ENCODE results near the gene CFAP54.

Gene CFAP54

DNA sequence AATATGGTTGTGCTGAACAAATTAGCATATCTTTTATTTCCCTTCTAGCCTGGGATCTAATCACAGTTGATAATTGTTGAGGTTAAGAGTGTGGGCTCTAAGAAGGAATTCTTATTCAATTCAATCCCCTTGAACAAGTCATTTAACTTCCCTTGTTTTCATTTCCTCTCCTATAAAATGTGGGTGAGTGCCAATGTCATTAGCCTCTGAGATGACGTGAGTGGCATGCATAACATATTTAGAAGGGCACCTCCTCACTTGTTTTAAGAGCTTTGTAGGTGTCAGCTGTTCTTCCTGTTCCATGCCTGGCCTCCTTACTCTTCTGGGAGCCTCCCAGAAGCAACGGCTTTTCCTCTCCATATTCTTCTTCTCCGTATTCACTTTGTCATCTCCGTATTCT is 262.2 kb downstream of the CFAP54 start:
- no peak for DNase-seq (ENCODE audit: low read depth)

DNA sequence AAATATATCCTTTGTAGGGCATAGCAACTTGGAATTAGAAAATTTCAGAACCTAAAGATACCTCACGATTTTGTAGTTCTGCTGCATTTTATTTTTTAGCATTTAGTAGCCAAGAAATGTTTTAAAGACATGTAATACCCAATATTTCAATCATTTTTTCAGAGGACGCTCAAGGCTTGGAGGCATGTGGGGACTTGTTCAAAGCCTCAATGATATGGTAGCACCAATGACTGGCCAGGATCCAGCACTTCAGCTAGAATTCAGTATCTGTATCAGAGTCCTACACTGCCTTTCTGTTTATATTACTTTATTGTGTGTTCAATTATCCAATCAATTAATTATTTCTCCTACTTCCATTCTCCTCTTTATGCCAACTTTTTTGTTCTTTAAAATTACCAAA is 262.8 kb downstream of the CFAP54 start:
- no peak for DNase-seq (ENCODE audit: low read depth)

DNA sequence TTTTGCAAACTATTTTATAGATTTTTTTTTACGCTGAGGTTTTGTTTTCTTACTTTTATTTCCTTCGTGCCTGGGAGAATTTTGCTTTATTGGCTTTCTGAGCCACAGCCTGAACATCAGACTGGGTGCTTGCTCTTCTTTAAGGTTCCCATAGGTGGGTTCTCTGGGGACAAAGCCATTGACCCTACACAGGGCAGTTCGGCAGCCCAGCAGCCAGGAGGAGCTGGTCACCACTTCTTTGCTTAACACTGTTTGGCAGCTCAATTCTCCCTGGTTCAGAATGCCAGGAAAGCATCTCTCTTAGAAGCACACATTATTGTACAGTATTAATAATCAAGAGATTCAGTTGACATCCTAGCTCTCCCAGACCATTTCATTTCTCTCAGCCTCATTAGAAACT is 276.9 kb downstream of the CFAP54 start:
- DNase-seq (ENCODE audit: low read depth): no peak

DNA sequence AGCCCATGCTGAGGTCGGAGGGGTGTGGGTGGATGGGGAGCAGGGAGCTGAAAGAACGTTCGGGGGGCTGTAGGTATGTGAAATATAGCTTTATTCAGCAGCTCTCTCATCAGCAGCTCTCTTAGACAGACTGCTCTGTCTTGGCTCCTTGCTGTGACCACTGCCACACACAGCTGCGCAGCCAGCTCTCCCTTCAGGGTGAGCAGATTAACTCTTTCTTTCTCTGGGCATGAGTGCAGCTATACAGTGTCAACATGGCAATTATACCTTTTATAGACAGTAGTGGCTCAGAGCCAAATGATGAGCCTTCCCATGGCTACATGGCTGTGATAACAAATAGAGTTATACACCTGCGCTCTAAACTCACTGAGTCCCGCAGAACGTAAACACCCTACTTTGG is 280.0 kb downstream of the CFAP54 start:
- DNase-seq (ENCODE audit: low read depth): no peak

DNA sequence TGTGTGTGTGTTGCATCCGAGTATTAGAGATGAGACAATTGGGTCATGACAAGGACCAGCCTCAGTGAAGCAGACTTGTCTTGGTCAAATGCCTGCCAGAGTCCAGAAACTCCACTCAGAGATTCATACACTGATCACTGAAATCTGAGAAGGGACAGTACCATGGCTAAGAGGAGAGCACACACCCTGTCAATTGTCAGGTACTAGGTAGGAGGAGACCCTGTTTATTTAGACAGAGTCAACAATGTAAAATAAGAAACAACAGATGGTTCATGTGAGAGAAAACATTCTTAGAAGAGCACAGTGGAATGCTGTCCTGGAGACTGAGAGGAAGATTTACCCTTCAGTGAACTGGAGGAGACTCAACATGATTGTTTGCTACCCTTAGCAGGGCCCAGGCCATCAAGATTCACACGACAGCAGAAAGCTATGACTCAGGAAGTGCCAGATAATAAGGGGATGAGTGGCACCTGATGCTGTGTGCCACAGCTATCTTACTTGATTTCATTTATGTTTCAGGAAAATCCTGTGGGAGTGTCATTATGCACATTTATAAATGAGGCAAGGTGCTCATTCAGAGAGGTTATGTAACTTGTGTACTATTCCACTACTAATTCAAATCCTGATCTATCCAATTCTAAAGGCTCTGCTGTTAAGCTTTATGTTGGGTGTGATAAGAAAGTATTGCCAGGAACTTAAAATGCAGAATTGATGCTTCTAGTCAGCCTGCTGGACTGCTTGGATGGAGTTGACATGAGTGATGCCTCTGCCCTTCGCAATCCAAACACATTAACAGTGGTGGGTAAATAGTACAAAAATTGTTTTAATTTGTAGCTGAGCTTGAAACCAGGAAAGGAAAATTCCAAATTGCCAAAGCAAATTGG is 281.1 kb downstream of the CFAP54 start:
- no peak for DNase-seq (ENCODE audit: low read depth)

DNA sequence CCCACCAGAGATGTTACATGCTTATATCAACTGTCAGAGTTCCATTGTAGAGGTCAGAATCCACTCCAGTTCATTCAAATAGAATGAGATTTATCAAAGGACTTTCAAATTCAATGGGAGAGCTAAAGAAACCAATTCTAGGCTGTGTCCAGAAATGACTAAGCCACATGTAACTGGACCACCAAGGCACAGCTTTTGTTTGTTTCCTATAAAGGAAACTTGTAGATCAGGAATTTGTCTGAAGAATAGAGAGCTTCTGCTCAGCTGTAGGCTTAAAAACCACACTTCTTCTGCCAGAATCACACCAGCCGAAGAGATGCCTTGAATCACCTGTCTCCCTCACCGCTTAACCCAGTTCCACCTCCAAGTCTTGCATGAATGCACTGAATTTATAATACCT is 283.7 kb downstream of the CFAP54 start:
- DNase-seq (ENCODE audit: low read depth): no peak

DNA sequence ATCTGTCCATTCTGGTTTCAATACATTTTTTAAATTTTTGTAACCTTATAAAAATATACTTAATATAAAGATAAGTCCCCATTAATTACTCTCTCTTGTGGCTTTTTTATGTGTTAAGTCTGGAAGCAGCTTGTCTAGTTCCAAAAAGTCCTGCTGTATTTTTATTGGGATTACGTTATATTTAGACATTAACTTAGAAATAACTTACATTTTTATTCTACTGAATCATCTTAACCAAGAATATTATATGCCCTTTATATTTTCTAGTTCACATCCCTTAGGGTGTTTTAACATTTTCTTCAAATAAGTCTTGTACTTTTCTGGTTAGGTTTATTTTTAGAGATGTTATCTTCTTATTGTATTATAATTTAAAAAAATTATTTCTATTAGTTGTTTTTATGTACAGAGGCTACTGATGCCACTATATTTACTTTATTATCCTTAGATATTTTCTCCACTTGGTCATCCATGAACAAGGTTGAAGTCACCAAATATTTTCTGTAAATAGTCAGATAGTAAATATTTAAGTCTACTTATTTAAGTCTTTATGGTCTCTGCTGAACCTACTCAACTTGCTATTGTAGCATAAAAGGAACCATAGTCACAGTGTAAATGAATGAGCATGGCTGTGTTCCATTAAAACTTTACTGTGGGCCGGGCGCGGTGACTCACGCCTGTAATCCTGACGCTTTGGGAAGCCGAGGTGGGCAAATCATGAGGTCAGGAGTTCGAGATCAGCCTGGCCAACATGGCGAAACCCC is 285.3 kb downstream of the CFAP54 start:
- no peak for DNase-seq (ENCODE audit: low read depth)

DNA sequence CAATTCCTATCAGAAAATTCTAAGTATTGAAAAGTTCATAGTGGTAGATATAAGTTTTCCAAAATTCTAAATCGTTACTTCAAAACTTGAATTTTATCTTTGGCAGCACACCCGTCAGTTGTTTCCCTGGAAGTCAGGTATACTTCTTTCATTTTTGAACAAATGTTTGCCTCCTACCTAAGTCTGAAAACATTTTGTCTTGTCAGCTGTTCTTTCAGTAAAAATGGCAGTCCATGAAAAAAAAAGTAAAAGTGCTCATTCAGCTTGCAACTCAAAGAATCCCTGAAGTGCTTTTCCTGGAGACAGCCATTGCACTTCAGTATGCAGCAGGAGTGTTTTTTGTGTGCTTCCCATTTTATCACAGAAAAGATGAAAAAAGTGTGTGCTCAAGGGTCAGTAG is 287.5 kb downstream of the CFAP54 start:
- DNase-seq (ENCODE audit: low read depth): no peak

DNA sequence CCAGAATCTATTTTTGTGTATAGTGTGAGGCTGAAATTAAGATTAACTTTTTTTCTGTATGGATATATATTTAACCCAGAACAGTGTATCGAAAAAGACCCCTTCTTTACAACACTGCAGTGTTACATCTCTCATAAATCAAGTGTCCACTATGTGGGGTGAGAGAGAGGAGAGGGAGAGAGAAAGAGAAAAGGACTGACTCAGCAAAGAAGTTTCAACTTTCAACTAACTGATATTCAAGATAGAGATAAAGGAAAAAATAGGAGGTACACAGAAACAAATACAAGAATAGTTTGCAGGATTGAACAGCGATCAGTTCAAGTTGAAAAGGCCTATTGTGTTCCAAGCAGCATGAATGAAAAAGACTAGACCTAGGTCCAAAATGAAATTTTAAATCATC is 291.0 kb downstream of the CFAP54 start:
- no peak for DNase-seq (ENCODE audit: low read depth)

DNA sequence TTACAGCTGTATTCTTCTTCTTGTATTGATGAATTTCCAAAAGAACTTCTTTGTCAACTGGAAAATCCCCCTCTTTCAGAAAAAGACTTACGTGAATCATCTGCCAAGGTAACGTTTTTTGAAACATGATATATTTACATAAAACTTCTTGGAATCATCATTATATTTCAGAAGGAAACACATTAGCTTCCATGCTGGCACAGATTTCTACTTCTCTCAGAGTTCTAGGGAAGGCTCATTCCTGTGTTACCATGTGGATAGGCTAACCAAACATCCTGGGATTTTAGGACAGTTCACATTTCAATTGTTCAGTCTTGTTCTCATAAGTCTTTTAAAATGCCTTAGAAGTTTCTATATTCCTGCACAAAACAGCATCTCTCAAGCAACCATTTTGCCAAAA is 297.4 kb downstream of the CFAP54 start:
- no peak for DNase-seq (ENCODE audit: low read depth)

DNA sequence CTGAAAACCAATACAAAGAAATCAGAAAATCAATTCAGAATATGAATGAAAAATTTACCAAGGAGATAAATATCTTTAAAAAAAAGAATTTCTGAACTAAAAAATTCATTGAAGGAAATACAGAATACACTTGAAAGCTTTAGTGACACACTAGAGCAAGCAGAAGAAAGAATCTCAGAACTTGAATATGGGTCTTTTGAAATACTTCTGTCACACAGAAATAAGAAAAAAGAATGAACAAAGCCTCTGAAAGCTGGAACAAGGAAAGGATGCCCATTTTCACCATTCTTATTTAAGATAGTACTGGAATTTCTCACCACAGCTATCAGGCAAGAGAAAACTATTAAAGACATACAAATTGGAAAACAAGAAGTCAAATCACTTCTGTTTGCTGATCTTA is 314.6 kb downstream of the CFAP54 start:
- no peak for DNase-seq (ENCODE audit: low read depth)

DNA sequence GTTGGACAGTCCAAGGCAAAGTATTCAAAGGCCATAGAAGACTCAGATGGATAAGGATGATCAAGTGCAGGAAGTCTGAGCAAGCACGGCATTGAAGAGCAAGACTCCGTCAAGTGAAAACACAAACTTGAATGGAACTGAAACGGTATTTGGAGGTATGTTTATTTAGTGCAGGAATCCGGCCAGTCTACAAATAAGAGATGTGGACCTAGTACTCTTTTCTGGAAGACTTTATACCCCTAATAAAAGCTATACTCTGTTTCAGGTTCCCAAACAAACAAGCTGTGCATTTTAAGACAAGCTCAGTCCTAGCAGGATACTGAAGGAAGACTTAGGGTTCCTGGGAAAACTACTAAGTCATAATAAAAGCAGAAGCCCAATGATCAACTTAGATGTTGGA is 316.9 kb downstream of the CFAP54 start:
- no peak for DNase-seq (ENCODE audit: low read depth)

DNA sequence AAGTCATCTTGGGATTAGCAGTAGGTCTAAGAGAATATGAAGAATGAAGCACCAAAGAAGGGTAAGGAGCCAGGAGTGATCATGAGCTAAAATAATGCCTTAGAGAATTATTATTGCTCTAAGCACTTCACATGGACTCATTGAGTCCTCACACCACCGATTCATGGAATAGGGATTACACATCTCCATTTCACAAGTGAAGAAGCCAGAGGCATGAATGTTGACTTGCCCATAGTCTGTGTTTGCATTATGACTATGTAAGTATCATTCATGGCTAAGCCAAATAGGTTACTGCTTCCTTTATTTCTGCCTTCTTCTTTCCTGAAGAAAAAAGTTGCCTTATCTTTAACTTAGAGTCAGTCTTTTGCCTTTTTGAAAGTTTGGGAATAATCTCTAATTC is 318.4 kb downstream of the CFAP54 start:
- no peak for DNase-seq (ENCODE audit: low read depth)

DNA sequence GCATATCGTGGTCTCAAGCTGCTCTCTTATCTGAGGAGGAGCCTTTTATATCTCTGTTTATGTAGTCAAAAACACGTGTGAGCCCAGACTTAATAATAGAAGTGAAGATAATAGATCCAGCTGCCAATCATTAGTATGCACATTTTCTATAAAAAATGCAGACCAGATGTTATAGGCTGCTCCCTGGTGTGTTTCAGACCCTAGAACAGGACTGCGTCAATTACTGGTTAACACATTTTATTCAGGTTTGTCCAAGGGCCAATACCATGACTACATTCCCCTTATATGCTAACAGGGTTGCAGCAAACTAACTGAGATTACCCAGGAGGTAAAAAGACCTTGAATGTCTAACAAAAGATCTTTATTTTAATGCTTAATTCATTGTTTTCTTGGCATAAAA is 319.2 kb downstream of the CFAP54 start:
- DNase-seq (ENCODE audit: low read depth): no peak

DNA sequence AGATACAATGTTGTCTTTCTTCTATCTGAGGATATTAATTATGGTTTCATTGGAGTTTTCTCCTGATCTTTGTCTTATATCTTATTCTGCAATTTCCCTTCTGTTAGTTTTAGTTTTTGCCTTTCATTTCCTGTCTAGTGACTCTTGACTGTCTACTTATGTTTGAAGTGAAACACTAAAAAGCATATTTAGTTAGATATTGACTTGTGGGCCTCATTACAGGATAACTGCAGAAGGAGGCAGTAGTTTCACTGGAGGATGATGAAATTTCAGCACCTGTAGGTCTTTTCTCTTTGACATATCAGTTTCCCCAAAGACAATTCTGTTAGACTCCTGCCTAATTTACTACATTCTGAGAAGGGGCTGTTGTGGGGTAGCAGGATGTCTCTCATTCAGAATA is 320.1 kb downstream of the CFAP54 start:
- no peak for DNase-seq (ENCODE audit: low read depth)

DNA sequence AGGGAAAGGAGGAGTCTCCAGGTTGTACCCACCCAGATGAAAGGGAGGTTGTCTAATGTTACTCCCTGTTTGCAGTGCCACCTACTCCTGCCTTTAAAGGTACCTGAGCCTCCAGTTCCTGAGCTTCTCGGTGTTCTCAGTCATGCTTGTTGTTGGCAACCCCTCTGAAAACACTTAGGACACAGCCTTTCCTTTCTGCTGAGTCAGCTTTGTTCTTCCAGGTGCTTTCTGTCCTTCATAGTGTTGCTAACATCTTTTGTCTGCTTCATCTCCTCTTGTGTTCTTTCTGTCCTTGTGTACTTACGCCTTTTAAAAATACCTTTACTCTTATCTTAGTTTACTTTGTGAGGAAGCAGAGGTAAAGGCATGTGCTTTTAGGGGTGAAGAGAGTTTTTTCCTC is 320.7 kb downstream of the CFAP54 start:
- no peak for DNase-seq (ENCODE audit: low read depth)

DNA sequence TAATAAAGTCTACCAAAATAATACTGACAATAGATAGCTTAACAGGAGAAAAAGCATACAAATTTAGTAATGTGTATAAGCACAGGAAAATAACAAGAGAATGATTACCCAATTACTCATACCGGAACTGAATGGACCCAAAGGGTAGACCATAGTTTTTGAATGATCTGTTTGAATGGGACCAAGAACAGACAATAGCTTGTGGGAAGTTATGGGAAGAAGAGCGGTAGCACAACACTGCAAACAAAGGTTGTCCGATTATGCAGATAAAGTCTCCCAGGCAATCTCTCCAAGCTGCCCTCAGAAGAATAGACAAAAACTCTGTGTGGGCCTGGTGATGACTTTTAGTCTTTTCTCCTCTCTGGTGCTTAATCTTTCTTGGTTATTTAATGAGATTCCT is 321.1 kb downstream of the CFAP54 start:
- DNase-seq (ENCODE audit: low read depth): no peak

DNA sequence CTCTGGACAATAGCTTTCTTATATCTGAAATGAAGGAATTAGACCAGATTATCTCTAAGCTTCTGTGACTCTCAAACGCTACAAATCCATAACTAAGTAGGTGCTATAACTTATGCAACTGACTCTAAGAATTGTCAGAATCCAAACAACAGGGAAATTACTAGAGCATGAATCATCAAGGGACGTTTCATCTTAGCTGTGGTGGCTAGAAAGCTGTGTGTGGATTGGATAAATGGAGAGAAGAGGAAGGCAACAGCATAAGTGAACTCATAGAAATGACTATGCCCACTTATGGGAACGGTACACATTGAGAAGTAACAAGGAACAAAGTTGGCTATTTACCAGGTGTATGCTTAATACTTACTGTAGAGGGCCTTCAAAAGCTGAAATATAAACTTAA is 321.7 kb downstream of the CFAP54 start:
- no peak for DNase-seq (ENCODE audit: low read depth)

DNA sequence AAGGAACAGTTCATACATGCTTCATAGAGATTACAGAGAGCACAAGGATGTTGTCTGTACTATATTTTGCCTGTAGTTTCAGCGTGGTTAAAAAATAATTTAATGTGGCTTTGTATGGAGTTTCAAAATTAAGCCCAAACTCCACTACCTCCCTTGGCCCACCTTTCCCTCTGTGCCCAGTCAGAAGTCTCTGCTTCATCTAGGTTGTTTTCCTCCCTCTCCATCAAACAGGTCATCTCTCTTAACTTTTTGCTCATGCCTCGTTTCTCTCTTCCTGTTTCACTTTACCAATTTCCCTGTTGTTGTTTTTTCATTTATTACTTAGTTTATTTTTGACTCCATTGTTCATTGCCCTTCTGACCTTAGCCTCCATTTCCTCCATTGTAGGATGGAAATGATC is 322.8 kb downstream of the CFAP54 start:
- no peak for DNase-seq (ENCODE audit: low read depth)

DNA sequence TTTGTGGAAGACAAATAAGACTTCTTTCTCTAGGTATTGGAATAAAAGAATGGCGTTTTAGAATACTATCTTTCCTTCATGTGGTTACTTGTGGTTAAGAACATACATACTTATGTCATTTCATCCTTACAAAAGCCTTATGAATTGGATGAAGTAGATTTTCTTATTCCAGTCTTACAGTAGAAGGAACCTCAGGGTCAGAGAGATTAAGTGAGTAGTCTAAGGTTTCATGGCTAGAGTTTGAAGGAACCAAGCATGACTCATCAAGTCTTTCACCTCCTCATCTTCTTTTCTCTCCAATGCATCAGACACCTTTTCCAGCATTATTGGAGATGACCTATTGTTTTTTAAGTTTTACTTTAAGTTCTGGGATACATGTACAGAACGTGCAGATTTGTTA is 324.8 kb downstream of the CFAP54 start:
- DNase-seq (ENCODE audit: low read depth): no peak

DNA sequence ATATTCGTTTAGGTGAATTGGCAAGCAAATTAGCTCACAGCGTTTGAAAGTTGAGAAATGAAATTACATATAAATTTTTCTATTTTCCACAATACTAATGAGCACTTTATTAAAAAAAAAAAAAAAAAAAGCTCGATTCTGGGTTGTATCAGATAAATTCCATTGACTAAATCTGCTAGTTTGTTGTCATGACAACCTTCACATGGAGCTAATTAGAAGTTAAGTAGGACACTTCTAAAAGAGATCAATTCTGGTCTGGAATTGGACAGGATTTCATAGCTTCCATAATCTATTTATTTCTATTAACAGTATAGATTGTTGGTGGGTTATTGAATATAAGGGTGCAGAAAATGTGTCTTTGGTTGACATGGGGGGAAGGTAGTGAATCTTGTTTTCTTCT is 332.2 kb downstream of the CFAP54 start:
- DNase-seq (ENCODE audit: low read depth): no peak

DNA sequence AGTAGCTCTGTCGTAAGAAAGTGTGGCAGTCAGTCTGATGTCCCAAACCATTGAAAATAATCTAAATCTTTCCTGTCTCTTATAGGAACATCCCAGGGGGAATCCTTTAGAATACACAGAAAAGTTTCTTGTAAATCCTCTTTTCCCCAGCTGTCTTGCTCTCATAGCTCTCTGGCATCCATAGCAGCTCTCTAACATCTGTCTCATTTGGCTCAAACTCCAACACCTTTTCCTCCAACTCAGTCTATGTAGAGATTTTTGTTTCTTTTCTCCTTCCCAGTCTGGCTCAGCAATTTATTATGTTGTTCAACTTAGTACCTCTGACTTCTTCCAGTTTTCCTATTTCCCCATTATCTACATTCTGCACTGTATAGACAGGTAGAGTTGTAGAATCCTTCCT is 333.3 kb downstream of the CFAP54 start:
- no peak for DNase-seq (ENCODE audit: low read depth)

DNA sequence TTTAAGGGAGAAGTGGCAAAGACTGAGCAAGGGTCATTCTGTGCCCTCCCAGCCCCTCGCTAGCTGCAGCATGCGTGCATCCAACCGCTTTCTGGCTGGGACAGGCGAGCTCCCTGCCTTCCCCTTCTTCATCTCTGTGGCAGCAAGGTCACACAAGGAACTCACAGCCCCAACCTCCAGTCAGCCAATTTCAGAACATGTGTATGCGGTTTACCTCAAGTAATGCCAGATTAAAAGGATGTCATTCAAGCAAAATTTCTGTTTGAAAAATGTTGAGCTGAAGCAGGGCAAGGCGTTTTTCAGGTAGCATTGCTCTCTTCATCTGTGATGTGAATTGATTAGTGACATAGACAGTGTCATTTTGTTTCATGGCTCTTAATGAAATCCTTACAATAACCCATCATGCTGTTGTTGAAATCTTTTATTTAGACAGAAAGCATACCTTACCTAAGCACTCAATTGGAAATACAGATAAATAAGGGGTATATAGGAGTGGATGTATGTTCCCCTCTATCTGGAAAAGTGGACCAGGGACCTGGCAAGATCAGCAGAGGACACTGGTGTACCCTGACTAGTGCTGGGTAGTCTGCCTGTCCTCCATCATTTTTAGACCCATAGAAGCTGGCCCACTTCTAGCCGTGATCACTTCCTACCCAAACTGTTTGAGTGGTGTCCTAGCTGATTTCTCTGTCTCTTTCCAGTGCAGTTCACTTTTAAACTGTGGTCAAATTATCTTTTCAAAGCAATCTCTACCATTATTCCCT is 334.9 kb downstream of the CFAP54 start:
- DNase-seq (ENCODE audit: low read depth): no peak
